Right lobe of liver (tissue), 4 donors: ENCODE data around the gene VENTX.

Experiments used
- POLR2A ChIP-seq: fragments of 450-650 bp; IDR thresholded peaks from one replicate; pipeline ENCODE4 v1.6.1; 2017; ENCODE audit warnings: antibody characterized with exemption, mild to moderate bottlenecking
- TF ChIP-seq, protein P1 (sequence below), 4 donors: fragments of 200-600 bp in 3 of 4; fragments of 450-650 bp in 1 of 4; IDR thresholded peaks; one replicate each; pipeline versions ENCODE4 v1.5.1 to v1.8.0; 2016 to 2022; ENCODE audit warnings: antibody characterized with exemption in 4 of 4, mild to moderate bottlenecking in 2 of 4
- donor health status: DM: no; HTN: no; CAD: no.
- donor health status: DM: no; HTN: no; CAD: no.
- donor health status: DM: no; HTN: yes; CAD: no.

GRCh38 chr10:133249094-133249780, 11.6 kb downstream of the VENTX start:
- TF ChIP-seq, protein P1, sequence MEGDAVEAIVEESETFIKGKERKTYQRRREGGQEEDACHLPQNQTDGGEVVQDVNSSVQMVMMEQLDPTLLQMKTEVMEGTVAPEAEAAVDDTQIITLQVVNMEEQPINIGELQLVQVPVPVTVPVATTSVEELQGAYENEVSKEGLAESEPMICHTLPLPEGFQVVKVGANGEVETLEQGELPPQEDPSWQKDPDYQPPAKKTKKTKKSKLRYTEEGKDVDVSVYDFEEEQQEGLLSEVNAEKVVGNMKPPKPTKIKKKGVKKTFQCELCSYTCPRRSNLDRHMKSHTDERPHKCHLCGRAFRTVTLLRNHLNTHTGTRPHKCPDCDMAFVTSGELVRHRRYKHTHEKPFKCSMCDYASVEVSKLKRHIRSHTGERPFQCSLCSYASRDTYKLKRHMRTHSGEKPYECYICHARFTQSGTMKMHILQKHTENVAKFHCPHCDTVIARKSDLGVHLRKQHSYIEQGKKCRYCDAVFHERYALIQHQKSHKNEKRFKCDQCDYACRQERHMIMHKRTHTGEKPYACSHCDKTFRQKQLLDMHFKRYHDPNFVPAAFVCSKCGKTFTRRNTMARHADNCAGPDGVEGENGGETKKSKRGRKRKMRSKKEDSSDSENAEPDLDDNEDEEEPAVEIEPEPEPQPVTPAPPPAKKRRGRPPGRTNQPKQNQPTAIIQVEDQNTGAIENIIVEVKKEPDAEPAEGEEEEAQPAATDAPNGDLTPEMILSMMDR (IDR thresholded peaks at IDR 0.05), result no peak
- TF ChIP-seq POLR2A, result no peak
